Endothelial cell of umbilical vein (primary cell): ENCODE results near the gene HABP2. TPM values are rescaled to one million over a fixed set of nuclear protein-coding genes. Genes with fewer than 3 reads are reported as not detected.

Source experiments
- BruUV-seq: library from RNA; stranded (reverse); fragments of 400-500 nt; replicated peaks from 2 replicates; lab custom pipeline; 2021; lab: Mats Ljungman, UMichigan
- CTCF ChIA-PET: fragments of 300-600, 350-600 bp; sonication (Branson Sonifier 250); formaldehyde crosslinking; loops from one replicate; lab custom pipeline; 2021; ENCODE audit warnings: antibody characterized with exemption, inconsistent platforms; lab: Charles Lee
- POLR2A ChIA-PET: fragments of 300-600, 350-600 bp; sonication (Branson Sonifier 250); formaldehyde crosslinking; loops from one replicate; lab custom pipeline; 2021; ENCODE audit warnings: antibody characterized with exemption, inconsistent platforms; lab: Charles Lee
- DNase-seq: peaks from one replicate; pipeline ENCODE4 v3.0.0-alpha.2; 2011; ENCODE audit warnings: low read depth, low spot score
- FAIRE-seq: peaks from 2 replicates; lab custom pipeline; 2011; peaks lifted over from hg19 to GRCh38; lab: Jason Lieb, UNC
- H2AFZ ChIP-seq: 2 replicates; pipeline ENCODE4 v1.6.0; 2012; ENCODE audit warnings: low read depth, low read length, control low read depth, inconsistent platforms
- H3K27ac ChIP-seq: 2 replicates; pipeline ENCODE4 v1.5.1; 2011; ENCODE audit warnings: low read depth, mild to moderate bottlenecking, control low read depth, low read length, moderate library complexity; ENCODE audit not compliant: insufficient read depth
- H3K27me3 ChIP-seq, 2 experiments: 2 replicates each; pipeline versions ENCODE4 v1.6.0 to v1.6.1; 2011; ENCODE audit warnings: low read length in 2 of 2, mixed read lengths in 1 of 2; ENCODE audit not compliant: control insufficient read depth in 2 of 2, insufficient read depth in 2 of 2
- H3K36me3 ChIP-seq, 2 experiments: 2 replicates in 1 of 2; 3 replicates in 1 of 2; pipeline ENCODE4 v1.5.1; 2011; ENCODE audit warnings: low read length in 2 of 2, mild to moderate bottlenecking in 1 of 2, moderate library complexity in 1 of 2; ENCODE audit not compliant: control insufficient read depth in 2 of 2, insufficient read depth in 2 of 2; ENCODE audit errors: extremely low read depth in 1 of 2
- H3K4me1 ChIP-seq: 3 replicates; pipeline ENCODE4 v1.5.1; 2011; ENCODE audit warnings: mild to moderate bottlenecking, low read length; ENCODE audit not compliant: control insufficient read depth, insufficient read depth; ENCODE audit errors: extremely low read depth
- H3K4me2 ChIP-seq: 2 replicates; pipeline ENCODE4 v1.6.1; 2011; ENCODE audit warnings: low read length, control low read depth, mixed read lengths; ENCODE audit not compliant: insufficient read depth
- H3K4me3 ChIP-seq, 3 experiments: fragments of 200-600 bp in 1 of 3; sonication (generic), shearing (Covaris generic) in 1 of 3; replicated peaks in 1 of 3; 2 replicates each; pipeline ENCODE4 v1.5.1; 2011 to 2016; ENCODE audit warnings: control low read depth in 3 of 3, low read length in 3 of 3, mild to moderate bottlenecking in 2 of 3, inconsistent platforms in 1 of 3, low read depth in 1 of 3, moderate library complexity in 1 of 3; ENCODE audit not compliant: insufficient read depth in 1 of 3
- H3K79me2 ChIP-seq: 2 replicates; pipeline ENCODE4 v1.6.0; 2012; ENCODE audit warnings: low read length, inconsistent platforms; ENCODE audit not compliant: control insufficient read depth, insufficient read depth
- H3K9ac ChIP-seq: replicated peaks from 2 replicates; pipeline ENCODE3; 2011; ENCODE audit warnings: low read length, control low read depth; ENCODE audit not compliant: insufficient read depth; ENCODE audit errors: extremely low read depth
- H3K9me1 ChIP-seq: replicated peaks from 3 replicates; pipeline ENCODE4 v1.6.0; 2011; ENCODE audit warnings: mild to moderate bottlenecking, low read length; ENCODE audit not compliant: control insufficient read depth, insufficient read depth; ENCODE audit errors: extremely low read depth
- H3K9me3 ChIP-seq: replicated peaks from 2 replicates; pipeline ENCODE4 v1.5.1; 2012; ENCODE audit warnings: low read length, inconsistent platforms; ENCODE audit not compliant: control insufficient read depth, insufficient read depth
- H4K20me1 ChIP-seq: replicated peaks from 2 replicates; pipeline ENCODE3; 2011; ENCODE audit warnings: mild to moderate bottlenecking, low read length; ENCODE audit not compliant: control insufficient read depth, insufficient read depth; ENCODE audit errors: extremely low read depth
- CTCF ChIP-seq, 2 donors: IDR thresholded peaks; 1 replicate in 1 of 2; 2 replicates in 1 of 2; pipeline ENCODE4 v1.5.1; 2011; ENCODE audit warnings: low read length in 2 of 2, mild to moderate bottlenecking in 2 of 2, moderate library complexity in 2 of 2, control low read depth in 1 of 2, inconsistent platforms in 1 of 2, low read depth in 1 of 2; ENCODE audit not compliant: insufficient read depth in 1 of 2; ENCODE audit errors: extremely low read depth in 1 of 2
- EZH2 ChIP-seq: IDR thresholded peaks from 2 replicates; pipeline ENCODE4 v1.6.1; 2012; ENCODE audit warnings: borderline replicate concordance, low read depth, mild to moderate bottlenecking, moderate library complexity, low read length, inconsistent platforms; ENCODE audit not compliant: severe bottlenecking
- FOS ChIP-seq: IDR thresholded peaks from 2 replicates; pipeline ENCODE4 v1.6.1; 2011; ENCODE audit warnings: mild to moderate bottlenecking, low read length, moderate library complexity, borderline replicate concordance; ENCODE audit not compliant: insufficient read depth
- GATA2 ChIP-seq: IDR thresholded peaks from 2 replicates; pipeline ENCODE4 v1.7.0; 2011; ENCODE audit warnings: low read depth, mild to moderate bottlenecking, moderate library complexity, mixed read lengths, low read length; ENCODE audit not compliant: insufficient read length, insufficient read depth
- JUN ChIP-seq: IDR thresholded peaks from 2 replicates; pipeline ENCODE4 v1.6.1; 2011; ENCODE audit warnings: borderline replicate concordance, low read depth; ENCODE audit not compliant: insufficient read length, insufficient read depth
- MYC ChIP-seq: IDR thresholded peaks from one replicate; pipeline ENCODE4 v1.6.1; 2011; ENCODE audit warnings: mild to moderate bottlenecking, low read depth, low read length
- POLR2A ChIP-seq: IDR thresholded peaks from 2 replicates; pipeline ENCODE4 v1.6.1; 2012; ENCODE audit warnings: low read depth, mild to moderate bottlenecking, control low read depth, low read length
- POLR2AphosphoS5 ChIP-seq: IDR thresholded peaks from 2 replicates; pipeline ENCODE4 v1.6.1; 2012; ENCODE audit warnings: low read depth, mild to moderate bottlenecking, control low read depth, low read length, moderate library complexity; ENCODE audit not compliant: insufficient read depth
- dilution Hi-C: fragments of 300-500 bp; cut with MboI; formaldehyde crosslinking; loops from one replicate; pipeline ENCODE4 v1.15.0; 2019; ENCODE audit warnings: low sequenced_read_pairs; ENCODE audit not compliant: extremely low pct_ligation_motif_present
- intact Hi-C: fragments of 100-400 bp; cut with micrococcal nuclease; formaldehyde crosslinking; loops from one replicate; pipeline ENCODE4 v1.10.0; 2022
- polyA plus RNA-seq, 4 experiments: library from polyadenylated mRNA; depleted of rRNA in 3 of 4; stranded (reverse) in 3 of 4; unstranded in 1 of 4; fragments of >200 nt; gene quantifications; 2 replicates each; pipeline versions ENCODE4 v1.2.1 to v1.2.3, GENCODE V29; 2011 to 2012; ENCODE audit warnings: missing spikeins in 1 of 4
- total RNA-seq: library from RNA; stranded (reverse); gene quantifications from 2 replicates; pipeline ENCODE4 v1.2.3, GENCODE V29; 2021
- TF ChIP-seq, protein P1 (sequence below): IDR thresholded peaks from 2 replicates; pipeline ENCODE4 v1.6.1; 2011; ENCODE audit not compliant: insufficient read depth, insufficient read length

HABP2 gene
- total and polyA plus RNA-seq, 2 donors (not counting 3 experiments of a cell fraction or from before 2014, with no cell fraction given) = 0.04 TPM; not detected in 1

DNA sequence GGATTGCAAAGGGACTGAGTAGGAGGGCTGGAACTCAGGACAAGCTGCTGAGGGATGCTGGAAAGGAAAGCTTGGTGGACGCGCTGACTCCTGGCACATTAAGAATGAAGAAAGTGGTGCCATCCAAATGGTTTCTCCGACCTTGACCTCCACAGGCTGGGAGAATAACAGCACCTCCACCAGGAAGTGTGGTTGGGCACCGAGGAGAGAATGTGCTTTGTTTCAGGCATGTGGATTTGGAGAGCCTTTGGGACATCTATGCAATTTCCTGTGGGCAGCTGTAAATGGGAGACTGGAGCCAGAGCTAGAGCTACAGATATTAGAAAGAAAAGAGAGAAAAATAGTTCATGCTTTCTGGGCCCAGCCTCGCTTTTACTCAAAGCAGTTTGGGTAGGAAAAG is 29.8 kb upstream of the HABP2 start:
- intact Hi-C loops (loop anchor here (5.0 kb wide), 1 partner anchor 396 kb away; no protein-coding TSS in a partner anchor), dilution Hi-C loops (no loop called here)
- Histone ChIP-seq H3K36me3 (no peaks in the 10 kb centered on the region), H3K27me3 (peaks cover 0 to 1% of the 10 kb centered on the region in 2 experiments), H3K4me1 (no peaks in the 10 kb centered on the region), H3K4me3 (no peak overlapping the region), H4K20me1 (no peaks in the 10 kb centered on the region), H3K79me2 (no peaks in the 10 kb centered on the region), H3K9ac (no peak overlapping the region), H3K4me2 (no peak overlapping the region), H2AFZ (peak overlapping the region; percentile 4), H3K9me1 (no peaks in the 10 kb centered on the region), H3K9me3 (no peaks in the 10 kb centered on the region), H3K27ac (no peak overlapping the region)
- TF ChIP-seq, protein P1, sequence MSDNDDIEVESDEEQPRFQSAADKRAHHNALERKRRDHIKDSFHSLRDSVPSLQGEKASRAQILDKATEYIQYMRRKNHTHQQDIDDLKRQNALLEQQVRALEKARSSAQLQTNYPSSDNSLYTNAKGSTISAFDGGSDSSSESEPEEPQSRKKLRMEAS = no peak
- TF ChIP-seq POLR2A (no peak), CTCF (IDR thresholded peaks at IDR 0.05; ENCODE audit: extremely low read depth in 1 of 2, insufficient read depth in 1 of 2, low read depth in 1 of 2, low read length in 2 of 2) (no peak), FOS (no peak), MYC (no peak), EZH2 (no peak), JUN (no peak), POLR2AphosphoS5 (no peak), GATA2 (no peak)
- FAIRE-seq (no peak), DNase-seq (no peak)
- no TSS peak for BruUV-seq
- POLR2A ChIA-PET = no interaction called here
- CTCF ChIA-PET = interaction anchor here (0.7 to 2.5 kb wide), 4 partner anchors 18 to 137 kb away, joined by 3 to 10 read pairs (median 4); no protein-coding TSS in a partner anchor
